Tibial nerve (tissue), 4 donors: Measurements from ENCODE around the gene MAD2L2.

ENCODE experiments used
- CTCF ChIP-seq, 5 experiments: fragments of 200-600 bp in 3 of 5; fragments of 450-650 bp in 2 of 5; sonication (generic) in 3 of 5; IDR thresholded peaks; one replicate each; pipeline ENCODE4 v1.5.1; 2016 to 2019; ENCODE audit warnings: antibody characterized with exemption in 5 of 5, mild to moderate bottlenecking in 3 of 5, moderate library complexity in 2 of 5
- EP300 ChIP-seq, 2 donors: sonication (generic); formaldehyde crosslinking; IDR thresholded peaks; one replicate each; pipeline ENCODE4 v1.6.1; 2017; ENCODE audit warnings: antibody characterized with exemption in 2 of 2, mild to moderate bottlenecking in 1 of 2
- POLR2A ChIP-seq, 2 donors: fragments of 450-650 bp; IDR thresholded peaks; one replicate each; pipeline ENCODE4 v1.6.1; 2017; ENCODE audit warnings: antibody characterized with exemption in 2 of 2, mild to moderate bottlenecking in 2 of 2, moderate library complexity in 2 of 2

- no peak for TF ChIP-seq CTCF (IDR thresholded peaks at IDR 0.05)
- no peak for TF ChIP-seq POLR2A (IDR thresholded peaks at IDR 0.05)
- TF ChIP-seq EP300 (IDR thresholded peaks at IDR 0.05), result no peak
Observed at GRCh38 chr1:11649237-11649623, 31.7 kb downstream of the MAD2L2 start.
